Stimulated activated CD8-positive, alpha-beta memory T cell treated with anti-CD3 and anti-CD28 coated beads, Interleukin-7, amount 100 ng/mL, for 1 hour (primary cell): Measurements from ENCODE around the gene PAFAH1B2.
"Not testable (repeated sequence)": the region's sequence is repeated elsewhere in the genome, so short reads cannot be mapped to it uniquely, and the experiment has no call there.

Source experiments
- DNase-seq, 2 donors: peaks; one replicate each; pipeline ENCODE4 v3.0.0-alpha.2; 2020; ENCODE audit warnings: low read depth in 2 of 2

Gene PAFAH1B2

GRCh38 chr11:117201658-117202305, 57.7 kb downstream of the PAFAH1B2 start:
- no peak for DNase-seq

DNA sequence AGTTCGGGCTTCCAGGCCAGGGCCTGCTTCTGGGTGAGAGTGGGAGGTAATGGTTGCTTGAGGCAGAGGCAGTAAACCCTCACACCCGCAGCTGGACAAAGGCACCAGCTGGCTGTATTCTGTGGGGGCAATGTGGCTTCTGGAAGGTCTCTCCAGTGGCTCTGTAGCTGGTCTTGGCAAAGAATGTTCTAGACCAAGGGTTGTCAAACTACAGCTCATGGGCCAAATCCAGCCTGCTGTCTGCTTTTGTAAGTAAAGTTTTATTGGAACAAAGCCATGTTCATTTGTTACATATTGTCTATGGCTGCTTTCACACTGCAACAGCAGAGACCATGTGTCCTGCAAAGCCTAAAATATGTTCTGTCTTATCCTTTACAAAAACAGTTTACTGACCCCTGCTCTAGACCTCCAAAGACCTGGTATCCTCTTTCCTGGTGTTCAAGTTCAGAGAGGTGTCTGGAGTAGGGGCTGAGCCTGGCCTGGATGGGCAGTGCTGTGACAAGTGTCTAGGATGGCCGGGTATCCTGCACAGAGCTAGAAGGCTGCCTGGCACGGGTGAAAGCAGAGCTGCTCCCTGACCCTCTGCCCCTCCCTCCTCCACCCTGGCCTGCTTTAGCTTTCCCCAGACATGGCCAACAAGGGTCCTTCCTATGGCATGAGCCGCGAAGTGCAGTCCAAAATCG, 58.4 kb downstream of the PAFAH1B2 start:
- DNase-seq, result no peak

- no peak for DNase-seq
Observed at GRCh38 chr11:117203069-117203407, 59.0 kb downstream of the PAFAH1B2 start.

GRCh38 chr11:117204283-117205080, 60.4 kb downstream of the PAFAH1B2 start:
- DNase-seq, result no peak

- no peak for DNase-seq
Observed at GRCh38 chr11:117205211-117205818, 61.2 kb downstream of the PAFAH1B2 start.

DNA sequence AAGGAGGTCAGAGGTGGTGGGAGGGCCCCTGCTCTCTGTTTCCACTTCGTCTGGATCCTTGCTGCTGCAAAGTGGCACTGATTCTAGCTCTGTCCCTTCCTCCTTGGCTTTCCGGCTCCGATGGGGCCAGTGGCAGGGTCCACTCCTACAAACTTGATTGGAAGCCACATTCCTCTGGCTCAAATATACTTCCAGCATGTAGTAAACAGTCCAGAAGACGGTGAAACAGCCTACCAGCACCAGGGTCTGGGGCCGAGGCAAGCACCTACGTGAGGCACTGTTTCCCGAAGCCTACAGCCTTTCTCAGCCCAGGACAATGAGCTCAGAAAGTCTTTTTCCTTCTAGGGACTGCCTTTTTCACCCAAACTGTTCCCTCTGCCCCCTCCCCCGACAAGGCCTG, 62.0 kb downstream of the PAFAH1B2 start:
- DNase-seq, result not testable (repeated sequence)

- DNase-seq, result not testable (repeated sequence)
Observed at GRCh38 chr11:117206859-117207258, 62.8 kb downstream of the PAFAH1B2 start.

- DNase-seq, result not testable (repeated sequence)
Observed at GRCh38 chr11:117207481-117207880, 63.4 kb downstream of the PAFAH1B2 start.

DNA sequence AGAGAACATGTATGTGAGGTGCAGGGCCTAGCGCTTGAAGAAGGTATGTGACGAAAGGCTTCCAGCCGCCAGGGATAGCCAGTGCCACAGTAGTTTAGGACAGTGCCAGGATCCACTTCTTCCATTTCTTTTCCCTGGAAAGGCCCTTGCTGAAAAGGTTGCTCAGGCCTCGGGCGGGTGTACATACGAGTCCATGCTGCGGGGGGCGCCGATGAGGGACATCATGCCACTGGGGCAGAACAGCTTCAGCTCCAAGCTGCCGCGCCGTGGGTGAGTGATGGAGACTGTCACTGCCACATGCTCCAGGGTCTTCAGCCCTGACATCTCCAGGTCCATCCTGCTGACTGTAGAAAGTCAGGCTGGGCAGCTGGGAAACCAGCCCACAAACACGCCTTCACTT, 64.6 kb downstream of the PAFAH1B2 start:
- DNase-seq, result not testable (repeated sequence)

DNA sequence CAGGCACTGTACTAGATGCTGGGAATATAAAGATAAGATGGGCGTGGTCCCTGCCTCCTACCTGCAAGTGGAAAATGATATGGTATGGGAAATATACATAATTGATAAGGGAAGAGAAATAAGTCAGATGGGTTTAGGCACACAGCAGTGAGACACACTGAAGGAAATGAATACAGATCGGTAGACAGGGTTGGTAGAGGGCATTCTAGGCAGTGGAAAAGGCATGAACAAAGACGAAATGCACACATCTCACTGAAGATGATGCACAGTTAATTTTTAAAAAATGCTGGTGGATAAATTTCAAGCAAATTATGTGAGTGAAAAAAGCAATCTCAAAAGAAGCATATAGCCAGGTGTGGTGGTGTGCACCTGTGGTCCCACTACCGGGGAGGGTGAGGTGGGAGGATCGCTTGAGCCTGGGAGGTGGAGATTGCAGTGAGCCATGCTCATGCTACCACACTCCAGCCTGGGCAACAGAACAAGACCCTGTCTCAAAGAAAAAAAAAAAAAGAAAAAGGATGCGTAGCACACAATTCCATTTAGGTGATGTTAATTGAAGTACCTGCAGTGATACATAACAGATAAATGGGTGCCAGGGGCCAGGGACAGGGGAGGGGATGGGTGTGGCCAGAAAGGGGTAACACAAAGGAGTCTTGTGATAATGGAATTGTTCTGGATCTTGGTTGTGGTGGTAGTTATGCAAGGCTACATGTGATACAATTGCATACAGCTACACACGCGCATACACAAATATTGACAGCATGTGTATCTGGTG, 65.5 kb downstream of the PAFAH1B2 start:
- DNase-seq, result not testable (repeated sequence)

GRCh38 chr11:117210620-117211019, 66.5 kb downstream of the PAFAH1B2 start:
- DNase-seq, result no peak

DNA sequence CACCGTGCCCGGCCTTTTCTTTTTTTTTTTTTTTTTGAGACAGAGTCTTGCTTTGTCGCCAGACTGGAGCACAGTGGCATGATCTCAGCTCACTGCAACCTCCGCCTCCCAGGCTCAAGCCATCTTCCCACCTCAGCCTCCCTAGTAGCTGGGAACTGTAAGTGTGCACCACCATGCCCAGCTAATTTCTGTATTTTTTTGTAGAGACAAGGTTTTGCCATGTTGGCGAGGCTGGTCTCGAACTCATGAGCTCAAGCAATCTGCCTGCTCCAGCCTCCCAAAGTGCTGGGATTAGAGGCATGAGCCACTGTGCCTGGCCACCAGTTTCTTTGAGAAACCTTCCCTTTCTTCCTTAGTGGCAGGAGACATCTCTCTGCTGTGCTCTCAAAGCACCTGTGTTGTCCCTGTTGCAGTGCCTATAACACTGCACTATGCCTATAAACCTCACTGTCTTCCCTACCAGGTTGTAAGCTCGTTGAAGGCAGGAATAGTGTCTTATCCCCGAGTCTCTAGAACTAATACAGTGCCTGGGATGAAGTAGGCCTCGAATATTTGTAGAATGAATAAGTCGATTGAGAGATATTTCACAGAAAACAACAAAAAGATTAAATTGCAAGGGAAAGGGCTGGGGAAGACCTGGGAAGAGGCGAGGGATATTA, 68.7 kb downstream of the PAFAH1B2 start:
- DNase-seq, result no peak

DNA sequence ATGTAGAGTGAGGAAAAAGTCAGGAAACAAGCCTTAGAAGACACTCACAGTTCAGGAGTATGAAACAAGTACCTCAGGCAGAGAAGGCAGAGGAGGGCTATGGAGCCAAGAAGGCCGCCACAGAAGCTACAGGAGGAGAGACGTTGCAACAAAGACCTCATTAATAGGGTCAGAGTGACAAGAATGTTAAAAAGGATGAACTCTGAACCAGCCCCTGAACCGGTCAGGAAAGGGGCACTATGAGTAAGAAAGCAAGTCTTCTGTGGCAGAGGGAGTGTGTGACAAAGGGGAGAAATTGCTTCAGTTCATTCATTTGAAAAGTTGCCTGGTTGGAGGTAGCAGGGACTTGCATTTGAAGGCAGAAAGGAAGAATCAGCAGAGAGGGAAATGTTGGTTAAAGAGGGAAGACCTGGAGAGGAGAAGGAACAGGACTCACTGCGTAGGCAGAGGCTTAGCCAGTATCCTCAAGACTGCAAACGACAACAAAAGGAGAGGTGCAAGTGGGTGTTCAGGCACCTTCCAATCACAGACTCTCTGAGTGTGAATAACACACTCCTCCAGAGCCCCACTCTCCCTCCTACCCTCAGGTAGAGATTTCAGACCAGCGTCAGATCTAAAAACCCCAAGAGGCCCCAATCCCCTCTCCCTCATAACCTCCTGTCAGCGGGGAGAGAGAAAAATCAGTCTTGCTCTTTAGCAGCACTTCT, 70.5 kb downstream of the PAFAH1B2 start:
- no peak for DNase-seq

DNA sequence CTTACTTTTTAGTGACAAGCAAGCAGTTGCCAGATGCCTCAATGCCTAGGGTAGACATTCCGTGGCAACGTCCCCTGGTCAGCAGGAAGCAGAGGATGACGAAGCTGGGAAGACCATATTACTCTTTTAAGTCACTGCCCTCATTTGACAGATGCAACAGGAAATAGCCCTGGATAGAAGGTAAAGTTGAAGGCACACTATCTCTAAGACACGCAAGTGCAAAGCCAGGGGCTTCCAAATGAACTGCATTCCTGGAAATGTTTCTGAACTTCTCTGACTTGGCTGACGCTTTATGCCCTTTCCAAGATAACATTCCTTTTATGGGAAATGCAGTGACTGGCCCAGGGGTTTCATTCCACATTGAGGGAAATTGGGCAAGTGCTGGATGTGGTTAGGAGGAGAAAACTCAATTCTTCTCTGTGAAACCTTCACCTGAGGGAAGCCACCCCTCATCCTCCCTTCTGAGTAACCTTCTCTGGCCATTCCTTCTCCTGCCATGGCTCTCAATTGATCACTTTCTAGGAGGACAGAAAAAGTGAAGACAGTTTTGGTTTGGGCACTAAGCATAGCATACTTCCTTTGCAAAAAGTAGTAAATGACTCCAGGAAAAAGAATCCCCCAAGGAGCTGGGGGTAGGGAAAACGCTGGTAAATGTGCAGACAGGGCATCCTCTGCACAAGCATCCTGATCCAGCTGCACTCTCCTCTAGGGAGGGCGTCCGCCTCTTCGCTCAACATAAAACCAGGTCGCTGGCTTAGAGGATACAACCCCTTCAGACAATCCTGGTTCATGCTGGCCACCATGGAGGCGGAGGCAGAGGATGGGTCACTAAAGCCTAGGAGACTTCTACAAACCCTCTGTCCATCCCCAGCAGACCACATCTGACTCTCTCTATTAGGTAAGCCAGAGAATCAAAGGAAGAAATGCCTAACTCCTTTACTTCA, 73.3 kb downstream of the PAFAH1B2 start:
- no peak for DNase-seq

- no peak for DNase-seq
Observed at GRCh38 chr11:117218133-117218915, 74.2 kb downstream of the PAFAH1B2 start.

GRCh38 chr11:117219001-117219400, 74.9 kb downstream of the PAFAH1B2 start:
- no peak for DNase-seq

DNA sequence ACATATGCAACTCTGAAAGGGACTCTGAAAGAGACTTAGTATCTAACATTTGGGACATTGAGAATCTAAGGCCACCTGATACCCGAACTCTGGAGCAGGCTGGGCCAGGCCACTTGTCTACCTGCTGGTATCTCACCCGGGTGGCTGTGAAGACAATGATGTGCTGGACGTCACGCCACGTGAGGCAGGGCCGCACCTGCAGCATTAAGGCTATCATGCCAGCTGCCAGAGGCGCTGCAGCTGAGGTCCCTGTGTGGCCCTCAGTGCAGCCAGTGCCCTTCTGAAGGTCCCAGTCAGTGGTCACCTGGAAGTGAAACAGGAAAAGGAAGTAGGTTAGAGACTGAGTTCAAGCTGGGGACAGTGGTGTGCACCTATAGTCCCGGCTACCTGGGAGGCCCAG, 75.4 kb downstream of the PAFAH1B2 start:
- DNase-seq, result no peak

GRCh38 chr11:117219995-117220394, 75.9 kb downstream of the PAFAH1B2 start:
- DNase-seq, result no peak
